HepG2 (cell line): Measurements from ENCODE around the gene ADGRD1. TPM values are rescaled to one million over a fixed set of nuclear protein-coding genes. Genes with fewer than 3 reads are reported as not detected.

Experiments used
- CREM ChIP-seq, 2 experiments: sonication (generic) in 1 of 2; formaldehyde crosslinking in 1 of 2; IDR thresholded peaks; 2 replicates each; pipeline versions ENCODE4 v1.4.0 to v1.6.1; 2016 to 2020; ENCODE audit warnings: antibody characterized with exemption in 1 of 2, mild to moderate bottlenecking in 1 of 2, missing genetic modification reagents in 1 of 2
- POLR2A ChIP-seq, 2 experiments: IDR thresholded peaks; 2 replicates each; pipeline ENCODE4 v1.6.1; 2011; ENCODE audit warnings: low read depth in 2 of 2, low read length in 2 of 2, mild to moderate bottlenecking in 1 of 2, moderate library complexity in 1 of 2; ENCODE audit not compliant: insufficient read depth in 1 of 2
- TBP ChIP-seq: sonication (generic); formaldehyde crosslinking; IDR thresholded peaks from 2 replicates; pipeline ENCODE4 v1.5.0; 2020; ENCODE audit warnings: missing genetic modification reagents
- ZFY ChIP-seq: sonication (generic); formaldehyde crosslinking; IDR thresholded peaks from 2 replicates; pipeline ENCODE4 v1.4.0; 2020; ENCODE audit warnings: missing genetic modification reagents
- ZNF737 ChIP-seq: sonication (generic); formaldehyde crosslinking; IDR thresholded peaks from 2 replicates; pipeline ENCODE4 v1.5.0; 2020; ENCODE audit warnings: missing genetic modification reagents, mild to moderate bottlenecking, borderline replicate concordance
- polyA plus RNA-seq, 8 experiments: library from polyadenylated mRNA; depleted of rRNA in 3 of 8; stranded (reverse) in 7 of 8; unstranded in 1 of 8; fragments of >200 nt; fragmentation: Illumina TruSeq in 4 of 8; extraction: Trizol in 4 of 8; gene quantifications; 2 replicates each; pipeline versions ENCODE4 v1.2.1 to v1.2.3, GENCODE V29; 2011 to 2016; ENCODE audit warnings: low read depth in 4 of 8, missing spikeins in 1 of 8, mixed read lengths in 1 of 8; ENCODE audit not compliant: insufficient read depth in 1 of 8
- total RNA-seq, 5 experiments: library from RNA; depleted of rRNA; stranded (reverse); fragments of >200 nt; fragmentation: Illumina TruSeq; extraction: Trizol; gene quantifications; 2 replicates each; pipeline ENCODE4 v1.2.3, GENCODE V29; 2016; ENCODE audit warnings: low read depth in 1 of 5
- TF ChIP-seq, protein P1 (sequence below), 2 experiments: fragments of 450-650 bp in 1 of 2; sonication (generic) in 1 of 2; formaldehyde crosslinking in 1 of 2; IDR thresholded peaks; 2 replicates each; pipeline versions ENCODE4 v1.6.1 to v1.8.0; 2016 to 2022; ENCODE audit warnings: antibody characterized with exemption in 1 of 2, mild to moderate bottlenecking in 1 of 2, missing genetic modification reagents in 1 of 2
- TF ChIP-seq, protein P2 (sequence below), 2 experiments: IDR thresholded peaks; 2 replicates each; pipeline ENCODE4 v1.6.1; 2011 to 2012; ENCODE audit warnings: low read length in 2 of 2, borderline replicate concordance in 1 of 2, low read depth in 1 of 2, mild to moderate bottlenecking in 1 of 2, moderate library complexity in 1 of 2

The ADGRD1 gene
- total and polyA plus RNA-seq, 2 of the 13 experiments (the other 11 are each of a cell fraction or from before 2014, with no cell fraction given): 0.46 to 12.4 TPM

DNA sequence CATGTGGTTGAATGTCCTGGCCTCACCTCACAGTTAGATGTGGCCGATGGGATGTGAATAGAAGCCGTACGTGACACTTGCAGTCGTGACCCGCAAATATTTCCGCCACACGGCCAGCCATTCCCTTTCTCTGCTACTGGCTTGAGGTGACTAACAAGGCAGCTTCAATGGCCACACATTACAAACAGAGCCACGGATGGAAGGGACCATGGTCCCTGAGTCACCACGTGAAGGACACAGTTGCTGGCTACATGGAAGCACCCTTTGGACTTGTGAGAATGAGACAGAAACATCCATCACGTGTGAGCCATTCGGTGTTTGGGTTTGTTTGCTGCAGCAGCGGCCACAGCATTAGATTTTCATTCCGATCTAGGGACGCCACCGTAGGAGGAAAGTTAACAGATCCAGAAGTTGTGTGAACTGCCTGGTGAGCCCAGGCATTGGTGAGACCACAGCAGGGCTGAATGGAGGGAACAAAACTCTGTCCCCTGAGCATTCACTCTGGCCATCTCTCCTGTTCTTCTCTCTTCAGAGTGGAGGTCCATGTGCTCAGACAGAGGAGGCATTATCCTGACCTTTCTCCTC, 33.5 kb upstream of the ADGRD1 start (continued):
- TF ChIP-seq, protein P1, sequence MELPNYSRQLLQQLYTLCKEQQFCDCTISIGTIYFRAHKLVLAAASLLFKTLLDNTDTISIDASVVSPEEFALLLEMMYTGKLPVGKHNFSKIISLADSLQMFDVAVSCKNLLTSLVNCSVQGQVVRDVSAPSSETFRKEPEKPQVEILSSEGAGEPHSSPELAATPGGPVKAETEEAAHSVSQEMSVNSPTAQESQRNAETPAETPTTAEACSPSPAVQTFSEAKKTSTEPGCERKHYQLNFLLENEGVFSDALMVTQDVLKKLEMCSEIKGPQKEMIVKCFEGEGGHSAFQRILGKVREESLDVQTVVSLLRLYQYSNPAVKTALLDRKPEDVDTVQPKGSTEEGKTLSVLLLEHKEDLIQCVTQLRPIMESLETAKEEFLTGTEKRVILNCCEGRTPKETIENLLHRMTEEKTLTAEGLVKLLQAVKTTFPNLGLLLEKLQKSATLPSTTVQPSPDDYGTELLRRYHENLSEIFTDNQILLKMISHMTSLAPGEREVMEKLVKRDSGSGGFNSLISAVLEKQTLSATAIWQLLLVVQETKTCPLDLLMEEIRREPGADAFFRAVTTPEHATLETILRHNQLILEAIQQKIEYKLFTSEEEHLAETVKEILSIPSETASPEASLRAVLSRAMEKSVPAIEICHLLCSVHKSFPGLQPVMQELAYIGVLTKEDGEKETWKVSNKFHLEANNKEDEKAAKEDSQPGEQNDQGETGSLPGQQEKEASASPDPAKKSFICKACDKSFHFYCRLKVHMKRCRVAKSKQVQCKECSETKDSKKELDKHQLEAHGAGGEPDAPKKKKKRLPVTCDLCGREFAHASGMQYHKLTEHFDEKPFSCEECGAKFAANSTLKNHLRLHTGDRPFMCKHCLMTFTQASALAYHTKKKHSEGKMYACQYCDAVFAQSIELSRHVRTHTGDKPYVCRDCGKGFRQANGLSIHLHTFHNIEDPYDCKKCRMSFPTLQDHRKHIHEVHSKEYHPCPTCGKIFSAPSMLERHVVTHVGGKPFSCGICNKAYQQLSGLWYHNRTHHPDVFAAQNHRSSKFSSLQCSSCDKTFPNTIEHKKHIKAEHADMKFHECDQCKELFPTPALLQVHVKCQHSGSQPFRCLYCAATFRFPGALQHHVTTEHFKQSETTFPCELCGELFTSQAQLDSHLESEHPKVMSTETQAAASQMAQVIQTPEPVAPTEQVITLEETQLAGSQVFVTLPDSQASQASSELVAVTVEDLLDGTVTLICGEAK (IDR thresholded peaks at IDR 0.05): no peak
- TF ChIP-seq, protein P1 (CRISPR knock-in tag; IDR thresholded peaks at IDR 0.05): peak; percentile 81
- TF ChIP-seq POLR2A (IDR thresholded peaks at IDR 0.05; ENCODE audit: insufficient read depth in 1 of 2, low read depth in 2 of 2, low read length in 2 of 2) (no peak), ZFY (CRISPR knock-in tag) (no peak), TBP (CRISPR knock-in tag) (no peak), ZNF737 (CRISPR knock-in tag) (0 out of 2 replicates have a peak, but pooled peaks have one; percentile 62), CREM (IDR thresholded peaks at IDR 0.05) (no peak), CREM (CRISPR knock-in tag; IDR thresholded peaks at IDR 0.05) (no peak)
- TF ChIP-seq, protein P2, sequence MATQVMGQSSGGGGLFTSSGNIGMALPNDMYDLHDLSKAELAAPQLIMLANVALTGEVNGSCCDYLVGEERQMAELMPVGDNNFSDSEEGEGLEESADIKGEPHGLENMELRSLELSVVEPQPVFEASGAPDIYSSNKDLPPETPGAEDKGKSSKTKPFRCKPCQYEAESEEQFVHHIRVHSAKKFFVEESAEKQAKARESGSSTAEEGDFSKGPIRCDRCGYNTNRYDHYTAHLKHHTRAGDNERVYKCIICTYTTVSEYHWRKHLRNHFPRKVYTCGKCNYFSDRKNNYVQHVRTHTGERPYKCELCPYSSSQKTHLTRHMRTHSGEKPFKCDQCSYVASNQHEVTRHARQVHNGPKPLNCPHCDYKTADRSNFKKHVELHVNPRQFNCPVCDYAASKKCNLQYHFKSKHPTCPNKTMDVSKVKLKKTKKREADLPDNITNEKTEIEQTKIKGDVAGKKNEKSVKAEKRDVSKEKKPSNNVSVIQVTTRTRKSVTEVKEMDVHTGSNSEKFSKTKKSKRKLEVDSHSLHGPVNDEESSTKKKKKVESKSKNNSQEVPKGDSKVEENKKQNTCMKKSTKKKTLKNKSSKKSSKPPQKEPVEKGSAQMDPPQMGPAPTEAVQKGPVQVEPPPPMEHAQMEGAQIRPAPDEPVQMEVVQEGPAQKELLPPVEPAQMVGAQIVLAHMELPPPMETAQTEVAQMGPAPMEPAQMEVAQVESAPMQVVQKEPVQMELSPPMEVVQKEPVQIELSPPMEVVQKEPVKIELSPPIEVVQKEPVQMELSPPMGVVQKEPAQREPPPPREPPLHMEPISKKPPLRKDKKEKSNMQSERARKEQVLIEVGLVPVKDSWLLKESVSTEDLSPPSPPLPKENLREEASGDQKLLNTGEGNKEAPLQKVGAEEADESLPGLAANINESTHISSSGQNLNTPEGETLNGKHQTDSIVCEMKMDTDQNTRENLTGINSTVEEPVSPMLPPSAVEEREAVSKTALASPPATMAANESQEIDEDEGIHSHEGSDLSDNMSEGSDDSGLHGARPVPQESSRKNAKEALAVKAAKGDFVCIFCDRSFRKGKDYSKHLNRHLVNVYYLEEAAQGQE (IDR thresholded peaks at IDR 0.05; ENCODE audit: borderline replicate concordance in 1 of 2, low read depth in 1 of 2, low read length in 2 of 2): no peak
